Effector memory CD8-positive, alpha-beta T cell (primary cell): ENCODE data around the gene EHF.
A peak's percentile ranks its signal among the peaks of the same experiment; 100 is the strongest.

Experiments used
- ATAC-seq: fragments of 150-1000 bp; cut with Tn5 transposase; replicated peaks from 2 replicates; pipeline ENCODE4 v1.10.0; 2021; ENCODE audit warnings: mild to moderate bottlenecking, moderate library complexity
- DNase-seq, 3 experiments: peaks; one replicate each; pipeline ENCODE4 v3.0.0; 2021
- H3K27ac Mint-ChIP-seq, 2 donors: one replicate each; pipeline ENCODE4 v1.8.0; 2022; ENCODE audit warnings: mild to moderate bottlenecking in 2 of 2, mixed read lengths in 2 of 2, moderate library complexity in 2 of 2
- H3K27me3 Mint-ChIP-seq, 2 donors: one replicate each; pipeline ENCODE4 v1.8.0; 2022; ENCODE audit warnings: mixed read lengths in 2 of 2
- H3K36me3 Mint-ChIP-seq: one replicate; pipeline ENCODE4 v1.8.0; 2022; ENCODE audit warnings: mild to moderate bottlenecking, moderate library complexity, mixed read lengths; ENCODE audit not compliant: insufficient read depth
- H3K4me1 Mint-ChIP-seq, 2 donors: one replicate each; pipeline ENCODE4 v1.8.0; 2022; ENCODE audit warnings: low read depth in 2 of 2, mixed read lengths in 2 of 2
- H3K4me3 Mint-ChIP-seq, 2 donors: one replicate each; pipeline ENCODE4 v1.8.0; 2022; ENCODE audit warnings: mild to moderate bottlenecking in 2 of 2, mixed read lengths in 2 of 2, moderate library complexity in 2 of 2
- H3K9me3 Mint-ChIP-seq, 2 donors: one replicate each; pipeline ENCODE4 v1.8.0; 2022; ENCODE audit warnings: mixed read lengths in 2 of 2

EHF gene

GRCh38 chr11:34605481-34606325, 15.2 kb upstream of the EHF start:
- Mint-ChIP-seq H3K36me3 (no peaks in the 10 kb centered on the region), H3K9me3 (no peaks in the 10 kb centered on the region), H3K4me1 (no peaks in the 10 kb centered on the region), H3K27ac (peak overlapping the region in 1 of 2 donors; percentile 20), H3K4me3 (no peak overlapping the region), H3K27me3 (peaks cover 0 to 17% of the 10 kb centered on the region in 2 donors)
- no peak for ATAC-seq
- DNase-seq: no peak

- Mint-ChIP-seq H3K9me3 (no peaks in the 10 kb centered on the region), H3K27ac (peak overlapping the region in 1 of 2 donors; percentile 20), H3K27me3 (peaks cover 4 to 22% of the 10 kb centered on the region in 2 donors), H3K4me1 (no peaks in the 10 kb centered on the region), H3K4me3 (no peak overlapping the region), H3K36me3 (no peaks in the 10 kb centered on the region)
- no peak for DNase-seq
- ATAC-seq: no peak
These were observed 14.4 kb upstream of the EHF start for GRCh38 chr11:34606326-34607120.

- H3K9me3 Mint-ChIP-seq: no peaks in the 10 kb centered on the region
- H3K4me3 Mint-ChIP-seq: no peak overlapping the region
- no peaks in the 10 kb centered on the region for H3K36me3 Mint-ChIP-seq
- ATAC-seq (no peak), DNase-seq (no peak)
- H3K27me3 Mint-ChIP-seq: peaks cover 6 to 27% of the 10 kb centered on the region in 2 donors
- no peak overlapping the region for H3K27ac Mint-ChIP-seq
- H3K4me1 Mint-ChIP-seq: no peaks in the 10 kb centered on the region
These were observed 11.6 kb upstream of the EHF start for GRCh38 chr11:34609187-34609751.

- Mint-ChIP-seq H3K4me3 (no peak overlapping the region), H3K9me3 (no peaks in the 10 kb centered on the region), H3K27ac (no peak overlapping the region), H3K4me1 (peaks cover 0 to 4% of the 10 kb centered on the region in 2 donors), H3K36me3 (no peaks in the 10 kb centered on the region), H3K27me3 (peaks cover 12 to 27% of the 10 kb centered on the region in 2 donors)
- DNase-seq (no peak), ATAC-seq (no peak)
These were observed 11.0 kb upstream of the EHF start for GRCh38 chr11:34609850-34610249.

- Mint-ChIP-seq H3K36me3 (no peaks in the 10 kb centered on the region), H3K4me3 (no peak overlapping the region), H3K27ac (no peak overlapping the region), H3K9me3 (no peaks in the 10 kb centered on the region), H3K4me1 (peaks cover 0 to 4% of the 10 kb centered on the region in 2 donors), H3K27me3 (peaks cover 12 to 27% of the 10 kb centered on the region in 2 donors)
- DNase-seq (no peak), ATAC-seq (no peak)
These were observed 10.4 kb upstream of the EHF start for GRCh38 chr11:34610324-34611041.

- Mint-ChIP-seq H3K4me3 (no peak overlapping the region), H3K27me3 (peaks cover 12 to 29% of the 10 kb centered on the region in 2 donors), H3K4me1 (peaks cover 0 to 4% of the 10 kb centered on the region in 2 donors), H3K36me3 (no peaks in the 10 kb centered on the region), H3K9me3 (no peaks in the 10 kb centered on the region), H3K27ac (no peak overlapping the region)
- ATAC-seq: no peak
- no peak for DNase-seq
These were observed 7.9 kb upstream of the EHF start for GRCh38 chr11:34613015-34613414.

GRCh38 chr11:34613552-34614056, 7.3 kb upstream of the EHF start:
- H3K9me3 Mint-ChIP-seq: no peaks in the 10 kb centered on the region
- ATAC-seq (no peak), DNase-seq (no peak)
- H3K27me3 Mint-ChIP-seq: peaks cover 12 to 26% of the 10 kb centered on the region in 2 donors
- no peak overlapping the region for H3K4me3 Mint-ChIP-seq
- no peak overlapping the region for H3K27ac Mint-ChIP-seq
- no peaks in the 10 kb centered on the region for H3K36me3 Mint-ChIP-seq
- H3K4me1 Mint-ChIP-seq: peaks cover 0 to 4% of the 10 kb centered on the region in 2 donors

GRCh38 chr11:34614344-34615104, 6.4 kb upstream of the EHF start:
- no peaks in the 10 kb centered on the region for H3K36me3 Mint-ChIP-seq
- ATAC-seq (peak; percentile 29), DNase-seq (no peak)
- no peaks in the 10 kb centered on the region for H3K9me3 Mint-ChIP-seq
- H3K27me3 Mint-ChIP-seq: peaks cover 17 to 25% of the 10 kb centered on the region in 2 donors
- peaks cover 0 to 4% of the 10 kb centered on the region in 2 donors for H3K4me1 Mint-ChIP-seq
- no peak overlapping the region for H3K27ac Mint-ChIP-seq
- H3K4me3 Mint-ChIP-seq: no peak overlapping the region

- Mint-ChIP-seq H3K4me3 (no peak overlapping the region), H3K9me3 (no peaks in the 10 kb centered on the region), H3K27me3 (peaks cover 28 to 31% of the 10 kb centered on the region in 2 donors), H3K27ac (no peak overlapping the region), H3K36me3 (no peaks in the 10 kb centered on the region), H3K4me1 (peaks cover 0 to 4% of the 10 kb centered on the region in 2 donors)
- ATAC-seq: no peak
- DNase-seq: no peak
These were observed 4.8 kb upstream of the EHF start for GRCh38 chr11:34616086-34616485.

- DNase-seq (no peak), ATAC-seq (no peak)
- H3K36me3 Mint-ChIP-seq: no peaks in the 10 kb centered on the region
- no peak overlapping the region for H3K27ac Mint-ChIP-seq
- peaks cover 28 to 34% of the 10 kb centered on the region in 2 donors for H3K27me3 Mint-ChIP-seq
- peaks cover 0 to 4% of the 10 kb centered on the region in 2 donors for H3K4me1 Mint-ChIP-seq
- H3K4me3 Mint-ChIP-seq: no peak overlapping the region
- H3K9me3 Mint-ChIP-seq: no peaks in the 10 kb centered on the region
These were observed 3.9 kb upstream of the EHF start for GRCh38 chr11:34616830-34617504.

GRCh38 chr11:34618406-34618805, 2.5 kb upstream of the EHF start:
- Mint-ChIP-seq H3K36me3 (no peaks in the 10 kb centered on the region), H3K4me3 (no peak overlapping the region), H3K27ac (no peak overlapping the region), H3K27me3 (peaks cover 32 to 45% of the 10 kb centered on the region in 2 donors), H3K4me1 (peaks cover 0 to 7% of the 10 kb centered on the region in 2 donors), H3K9me3 (no peaks in the 10 kb centered on the region)
- ATAC-seq: no peak
- DNase-seq: no peak

GRCh38 chr11:34619062-34619516, 1.8 kb upstream of the EHF start:
- no peak for ATAC-seq
- H3K4me3 Mint-ChIP-seq: no peak overlapping the region
- DNase-seq: no peak
- peaks cover 4 to 13% of the 10 kb centered on the region in 2 donors for H3K4me1 Mint-ChIP-seq
- no peak overlapping the region for H3K27ac Mint-ChIP-seq
- peaks cover 2% of the 10 kb centered on the region for H3K36me3 Mint-ChIP-seq
- H3K9me3 Mint-ChIP-seq: no peaks in the 10 kb centered on the region
- H3K27me3 Mint-ChIP-seq: peaks cover 39 to 52% of the 10 kb centered on the region in 2 donors
